Measurements from ENCODE around the gene DR1. TPM values are rescaled to one million over a fixed set of nuclear protein-coding genes. Genes with fewer than 3 reads are reported as not detected.
"Not testable (repeated sequence)": the region's sequence is repeated elsewhere in the genome, so short reads cannot be mapped to it uniquely, and the experiment has no call there.

The DR1 gene
- total and polyA plus RNA-seq, 2 of the 8 experiments (the other 6 are each of a cell fraction or from before 2014, with no cell fraction given), result 13.1 to 62.3 TPM

DNA sequence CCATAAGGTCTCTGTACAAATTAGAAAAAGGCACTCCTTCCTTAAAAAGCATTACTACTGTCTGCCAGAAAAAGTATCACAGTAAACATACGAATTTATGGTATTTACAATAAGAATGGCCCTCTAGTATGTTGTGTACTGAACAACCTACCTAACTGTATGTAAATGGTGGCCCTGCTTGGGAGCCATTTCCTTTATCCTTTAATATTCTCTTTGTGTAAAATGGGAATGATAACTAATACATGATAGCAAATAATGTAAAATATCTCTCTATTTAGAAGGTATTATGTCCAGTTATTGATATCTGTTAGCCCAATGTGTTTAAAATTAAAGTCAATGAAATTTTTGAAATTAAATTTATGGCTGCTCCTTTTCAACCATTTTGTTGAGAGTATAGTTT, 5.2 kb downstream of the DR1 start (continued):
- TF ChIP-seq NRF1 (IDR thresholded peaks at IDR 0.05; ENCODE audit: low read depth, low read length) (no peak), EGR1 (IDR thresholded peaks at IDR 0.05; ENCODE audit: borderline replicate concordance, low read depth, low read length) (no peak), EP300 (IDR thresholded peaks at IDR 0.05; ENCODE audit: borderline replicate concordance in 1 of 2, low read depth in 2 of 2, low read length in 2 of 2) (no peak), NANOG (IDR thresholded peaks at IDR 0.05; ENCODE audit: insufficient read depth, low read depth, low read length, poor library complexity, severe bottlenecking) (no peak), RBBP5 (IDR thresholded peaks at IDR 0.05; ENCODE audit: borderline replicate concordance, low read depth, low read length) (no peak)
- TF ChIP-seq, protein P1, sequence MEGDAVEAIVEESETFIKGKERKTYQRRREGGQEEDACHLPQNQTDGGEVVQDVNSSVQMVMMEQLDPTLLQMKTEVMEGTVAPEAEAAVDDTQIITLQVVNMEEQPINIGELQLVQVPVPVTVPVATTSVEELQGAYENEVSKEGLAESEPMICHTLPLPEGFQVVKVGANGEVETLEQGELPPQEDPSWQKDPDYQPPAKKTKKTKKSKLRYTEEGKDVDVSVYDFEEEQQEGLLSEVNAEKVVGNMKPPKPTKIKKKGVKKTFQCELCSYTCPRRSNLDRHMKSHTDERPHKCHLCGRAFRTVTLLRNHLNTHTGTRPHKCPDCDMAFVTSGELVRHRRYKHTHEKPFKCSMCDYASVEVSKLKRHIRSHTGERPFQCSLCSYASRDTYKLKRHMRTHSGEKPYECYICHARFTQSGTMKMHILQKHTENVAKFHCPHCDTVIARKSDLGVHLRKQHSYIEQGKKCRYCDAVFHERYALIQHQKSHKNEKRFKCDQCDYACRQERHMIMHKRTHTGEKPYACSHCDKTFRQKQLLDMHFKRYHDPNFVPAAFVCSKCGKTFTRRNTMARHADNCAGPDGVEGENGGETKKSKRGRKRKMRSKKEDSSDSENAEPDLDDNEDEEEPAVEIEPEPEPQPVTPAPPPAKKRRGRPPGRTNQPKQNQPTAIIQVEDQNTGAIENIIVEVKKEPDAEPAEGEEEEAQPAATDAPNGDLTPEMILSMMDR (IDR thresholded peaks at IDR 0.05; ENCODE audit: control extremely low read depth in 1 of 3, insufficient read depth in 1 of 3, low read depth in 1 of 3, low read length in 3 of 3), result no peak

GRCh38 chr1:93351346-93351745, 5.6 kb downstream of the DR1 start:
- not testable (repeated sequence) for H4K91ac ChIP-seq (replicated peaks; ENCODE audit: insufficient read length, low read length); H3K27me3 ChIP-seq (replicated peaks in 1 of 4; ENCODE audit: control insufficient read depth in 3 of 4, extremely low read depth in 1 of 4, insufficient read depth in 3 of 4, low read length in 3 of 4); H2BK120ac ChIP-seq (replicated peaks; ENCODE audit: low read depth, low read length); H2BK12ac ChIP-seq (ENCODE audit: low read depth, low read length); H2BK15ac ChIP-seq (ENCODE audit: low read length); FAIRE-seq; H3K4me3 ChIP-seq (ENCODE audit: extremely low read depth in 1 of 4, insufficient read depth in 2 of 4, low read depth in 3 of 4, low read length in 4 of 4); H4K8ac ChIP-seq (ENCODE audit: extremely low read depth, insufficient read depth, low read length); DNase-seq (ENCODE audit: low read depth in 1 of 2, low spot score in 2 of 2); H4K20me1 ChIP-seq (replicated peaks in 1 of 2; ENCODE audit: control insufficient read depth in 1 of 2, insufficient read depth in 2 of 2, low read length in 2 of 2); H3K79me1 ChIP-seq (ENCODE audit: low read depth, low read length); H3K4me2 ChIP-seq (ENCODE audit: insufficient read depth in 1 of 2, low read depth in 2 of 2, low read length in 2 of 2); H3K23ac ChIP-seq (ENCODE audit: insufficient read length); H2AK5ac ChIP-seq (ENCODE audit: low read depth, low read length); H2BK20ac ChIP-seq (ENCODE audit: low read length); H3K56ac ChIP-seq (replicated peaks; ENCODE audit: insufficient read length, low read depth, low read length); H3K9me3 ChIP-seq (ENCODE audit: insufficient read depth in 2 of 2, low read depth in 1 of 2, low read length in 1 of 2); H4K5ac ChIP-seq (ENCODE audit: insufficient read length, low read depth, low read length); H3K18ac ChIP-seq (ENCODE audit: extremely low read depth, low read length); H3K4me1 ChIP-seq (replicated peaks in 1 of 4; ENCODE audit: control insufficient read depth in 3 of 4, insufficient read depth in 4 of 4, low read length in 3 of 4); H3K27ac ChIP-seq (ENCODE audit: low read depth, low read length); H2BK5ac ChIP-seq (ENCODE audit: low read depth, low read length); H3K23me2 ChIP-seq (ENCODE audit: low read depth, low read length); H3K14ac ChIP-seq (ENCODE audit: insufficient read length); H3K4ac ChIP-seq (replicated peaks; ENCODE audit: insufficient read length, low read depth, low read length); H2AFZ ChIP-seq (ENCODE audit: low read length); H3K9ac ChIP-seq (replicated peaks in 1 of 4; ENCODE audit: extremely low read depth in 1 of 4, low read depth in 3 of 4, low read length in 3 of 4)
- 93% methylated on average over 7 of the region's 7 CpGs; no CpG with 5 or more reads in 1 of the 2 experiments for WGBS, 2 experiments (ENCODE audit: extremely low coverage in 1 of 2, insufficient coverage in 1 of 2, insufficient read length in 1 of 2, insufficient replicate concordance in 2 of 2, low coverage in 1 of 2, low lambda C conversion rate in 2 of 2, missing lambda C conversion rate in 1 of 2)
- Histone ChIP-seq H3K36me3 (ENCODE audit: control insufficient read depth in 2 of 4, insufficient read depth in 4 of 4, low read length in 3 of 4) (peaks cover 0 to 43% (median 8%) of the 10 kb centered on the region in 4 experiments; a peak in 4 of 8 replicates), H3K79me2 (ENCODE audit: control insufficient read depth in 1 of 2, insufficient read depth in 2 of 2, low read length in 2 of 2) (peaks cover 26 to 86% of the 10 kb centered on the region in 2 experiments)
- ChIA-PET CTCF (ENCODE audit: partially characterized antibody) (interaction anchor here (1.5 kb wide), 1 partner anchor 47 kb away, joined by 5 read pairs; no protein-coding TSS in a partner anchor), POLR2A (ENCODE audit: partially characterized antibody) (interaction anchor here (1.0 to 1.3 kb wide), 2 partner anchors 12 to 22 kb away, joined by 4 read pairs; no protein-coding TSS in a partner anchor)
